Measurements from ENCODE around the gene SMOC2.
"Not testable (repeated sequence)": the region's sequence is repeated elsewhere in the genome, so short reads cannot be mapped to it uniquely, and the experiment has no call there.

- TF ChIP-seq CTCF, POLR2AphosphoS5 (IDR thresholded peaks at IDR 0.05): not testable (repeated sequence)
These were observed 170.0 kb downstream of the SMOC2 start for GRCh38 chr6:168610966-168611365.
